K562 (cell line): ENCODE data around the gene PNPLA7. TPM values are rescaled to one million over a fixed set of nuclear protein-coding genes. Genes with fewer than 3 reads are reported as not detected.
A peak's percentile ranks its signal among the peaks of the same experiment; 100 is the strongest.

ENCODE experiments used
- BRF2 ChIP-seq: IDR thresholded peaks from 3 replicates; pipeline ENCODE4 v1.6.1; 2011; ENCODE audit warnings: borderline replicate concordance, mild to moderate bottlenecking; ENCODE audit not compliant: insufficient read length, insufficient read depth
- CREM ChIP-seq: IDR thresholded peaks from 2 replicates; pipeline ENCODE4 v1.6.1; 2014; ENCODE audit warnings: antibody characterized with exemption, low read depth
- DLX4 ChIP-seq: fragments of 250-450 bp; sonication (Bioruptor Pico); IDR thresholded peaks from 2 replicates; pipeline ENCODE4 v1.6.1; 2021; ENCODE audit warnings: mild to moderate bottlenecking
- E2F1 ChIP-seq: sonication (generic); formaldehyde crosslinking; IDR thresholded peaks from 2 replicates; pipeline ENCODE4 v1.8.1; 2023; ENCODE audit warnings: mild to moderate bottlenecking, missing genetic modification reagents, moderate library complexity
- FOS ChIP-seq: IDR thresholded peaks from 3 replicates; pipeline ENCODE4 v1.6.1; 2011; ENCODE audit not compliant: insufficient read length; ENCODE audit errors: extremely low read depth
- GTF3C2 ChIP-seq: IDR thresholded peaks from 3 replicates; pipeline ENCODE4 v1.6.1; 2011; ENCODE audit warnings: borderline replicate concordance, mild to moderate bottlenecking, moderate library complexity; ENCODE audit not compliant: insufficient read length; ENCODE audit errors: extremely low read depth
- HDAC1 ChIP-seq, 2 experiments: fragments of 450-650 bp; IDR thresholded peaks; 2 replicates each; pipeline ENCODE4 v1.6.1; 2016 to 2017; ENCODE audit warnings: inconsistent platforms in 1 of 2, mild to moderate bottlenecking in 1 of 2, moderate library complexity in 1 of 2
- NONO ChIP-seq, 2 experiments: fragments of 200-400 bp in 1 of 2; fragments of 450-650 bp in 1 of 2; formaldehyde crosslinking in 1 of 2; IDR thresholded peaks; 2 replicates each; pipeline ENCODE4 v1.6.1; 2017; ENCODE audit warnings: low read depth in 2 of 2, mild to moderate bottlenecking in 2 of 2, moderate library complexity in 2 of 2, low read length in 1 of 2
- POLR3G ChIP-seq: IDR thresholded peaks from 2 replicates; pipeline ENCODE4 v1.6.1; 2011; ENCODE audit not compliant: insufficient read length, insufficient replicate concordance; ENCODE audit errors: extremely low read depth
- RCOR1 ChIP-seq, 2 experiments: IDR thresholded peaks; 2 replicates each; pipeline ENCODE4 v1.6.1; 2012; ENCODE audit warnings: low read depth in 2 of 2, low read length in 2 of 2, borderline replicate concordance in 1 of 2, improper control_type of control experiment in 1 of 2
- STAT5B ChIP-seq: fragments of 250-450 bp; sonication (Bioruptor Pico); IDR thresholded peaks from 2 replicates; pipeline ENCODE4 v1.8.0; 2021; ENCODE audit warnings: mild to moderate bottlenecking, inconsistent platforms
- TRIM25 ChIP-seq: fragments of 450-650 bp; IDR thresholded peaks from 2 replicates; pipeline ENCODE4 v1.7.0; 2016; ENCODE audit warnings: borderline replicate concordance
- ZNF592 ChIP-seq: fragments of 450-650 bp; IDR thresholded peaks from 2 replicates; pipeline ENCODE4 v1.6.1; 2017; ENCODE audit warnings: antibody characterized with exemption, mild to moderate bottlenecking
- ZNF75A ChIP-seq: fragments of 450-650 bp; formaldehyde crosslinking; IDR thresholded peaks from 2 replicates; pipeline ENCODE4 v1.4.0; 2020; ENCODE audit warnings: mild to moderate bottlenecking
- polyA plus RNA-seq, 8 experiments: library from polyadenylated mRNA; depleted of rRNA in 4 of 8; stranded (reverse) in 5 of 8; unstranded in 3 of 8; fragments of >200 nt; fragmentation: Nextera tagmentation in 2 of 8; fragmentation: Illumina TruSeq in 1 of 8; extraction: Ambion mirVana in 2 of 8; extraction: Trizol in 1 of 8; gene quantifications; 2 replicates each; pipeline versions ENCODE4 v1.2.1 to v1.2.3, GENCODE V29; 2011 to 2014; ENCODE audit warnings: inconsistent platforms in 1 of 8, missing spikeins in 1 of 8
- total RNA-seq, 7 experiments: library from RNA; depleted of rRNA in 6 of 7; stranded (reverse); fragments of >200 nt in 6 of 7; fragmentation: Illumina TruSeq in 2 of 7; extraction: Trizol in 2 of 7; gene quantifications; 2 replicates each; pipeline versions ENCODE4 v1.2.1 to v1.2.3, GENCODE V29; 2011 to 2021; ENCODE audit warnings: low replicate concordance in 1 of 7

Gene PNPLA7
- total and polyA plus RNA-seq, 9 of the 15 experiments (the other 6 are each of a cell fraction or from before 2014, with no cell fraction given): 0.01 to 0.85 (median 0.19) TPM; not detected in 1

GRCh38 chr9:137511758-137512463 lies 38.3 kb downstream of the PNPLA7 start (continued):
- TF ChIP-seq BRF2: no peak
- peak; percentile 46; the same call in 1 of the 2 replicates for TF ChIP-seq CREM
- TF ChIP-seq ZNF592: peak; percentile 81; the same call in 1 of the 2 replicates
- no peak; a peak in 1 of 4 replicates for TF ChIP-seq HDAC1 (IDR thresholded peaks at IDR 0.05)
- no peak for TF ChIP-seq POLR3G
- TF ChIP-seq DLX4: no peak
- TF ChIP-seq RCOR1 (IDR thresholded peaks at IDR 0.05; ENCODE audit: borderline replicate concordance in 1 of 2, low read depth in 2 of 2, low read length in 2 of 2): peak in 1 of 2 experiments; percentile 55; a peak in 1 of 4 replicates
- no peak for TF ChIP-seq STAT5B
- peak; percentile 27 for TF ChIP-seq FOS
- no peak for TF ChIP-seq TRIM25
- TF ChIP-seq GTF3C2: no peak
- TF ChIP-seq NONO (IDR thresholded peaks at IDR 0.05; ENCODE audit: low read depth in 2 of 2, low read length in 1 of 2): no peak
- TF ChIP-seq E2F1: peak; percentile 43; the same call in 1 of the 2 replicates
- TF ChIP-seq ZNF75A (CRISPR knock-in tag): no peak
